Progenitor cell of endocrine pancreas (in vitro differentiated cells): Measurements from ENCODE around the gene CCDC116. TPM values are rescaled to one million over a fixed set of nuclear protein-coding genes. Genes with fewer than 3 reads are reported as not detected.

Source experiments
- DNase-seq: peaks from one replicate; pipeline ENCODE4 v3.0.0; 2021; ENCODE audit warnings: low spot score; ENCODE audit not compliant: unreplicated experiment
- H3K27ac Mint-ChIP-seq: 2 replicates; pipeline ENCODE4 v1.8.0; 2021; ENCODE audit warnings: mild to moderate bottlenecking, moderate library complexity, mixed read lengths
- H3K27me3 Mint-ChIP-seq: 2 replicates; pipeline ENCODE4 v1.8.0; 2021; ENCODE audit warnings: mixed read lengths
- H3K36me3 Mint-ChIP-seq: 2 replicates; pipeline ENCODE4 v1.8.0; 2022; ENCODE audit warnings: mixed read lengths; ENCODE audit not compliant: insufficient read depth
- H3K4me1 Mint-ChIP-seq: 2 replicates; pipeline ENCODE4 v1.8.0; 2021; ENCODE audit warnings: low read depth, mixed read lengths
- H3K4me3 Mint-ChIP-seq: 2 replicates; pipeline ENCODE4 v1.8.0; 2021; ENCODE audit warnings: low read depth, mild to moderate bottlenecking, moderate library complexity, mixed read lengths
- H3K9me3 Mint-ChIP-seq: 2 replicates; pipeline ENCODE4 v1.8.0; 2021; ENCODE audit warnings: low read depth, mixed read lengths
- total RNA-seq: library from RNA; stranded (reverse); gene quantifications from 2 replicates; pipeline ENCODE4 v1.2.1, GENCODE V29; 2021
- TF ChIP-seq, protein P1 (sequence below): fragments of 200-600 bp; sonication (generic); IDR thresholded peaks from one replicate; pipeline ENCODE4 v1.5.0; 2021; ENCODE audit warnings: antibody characterized with exemption, mild to moderate bottlenecking; ENCODE audit not compliant: unreplicated experiment

CCDC116 gene
- total RNA-seq, 1 donor from 2014 or later = 1.3 TPM

DNA sequence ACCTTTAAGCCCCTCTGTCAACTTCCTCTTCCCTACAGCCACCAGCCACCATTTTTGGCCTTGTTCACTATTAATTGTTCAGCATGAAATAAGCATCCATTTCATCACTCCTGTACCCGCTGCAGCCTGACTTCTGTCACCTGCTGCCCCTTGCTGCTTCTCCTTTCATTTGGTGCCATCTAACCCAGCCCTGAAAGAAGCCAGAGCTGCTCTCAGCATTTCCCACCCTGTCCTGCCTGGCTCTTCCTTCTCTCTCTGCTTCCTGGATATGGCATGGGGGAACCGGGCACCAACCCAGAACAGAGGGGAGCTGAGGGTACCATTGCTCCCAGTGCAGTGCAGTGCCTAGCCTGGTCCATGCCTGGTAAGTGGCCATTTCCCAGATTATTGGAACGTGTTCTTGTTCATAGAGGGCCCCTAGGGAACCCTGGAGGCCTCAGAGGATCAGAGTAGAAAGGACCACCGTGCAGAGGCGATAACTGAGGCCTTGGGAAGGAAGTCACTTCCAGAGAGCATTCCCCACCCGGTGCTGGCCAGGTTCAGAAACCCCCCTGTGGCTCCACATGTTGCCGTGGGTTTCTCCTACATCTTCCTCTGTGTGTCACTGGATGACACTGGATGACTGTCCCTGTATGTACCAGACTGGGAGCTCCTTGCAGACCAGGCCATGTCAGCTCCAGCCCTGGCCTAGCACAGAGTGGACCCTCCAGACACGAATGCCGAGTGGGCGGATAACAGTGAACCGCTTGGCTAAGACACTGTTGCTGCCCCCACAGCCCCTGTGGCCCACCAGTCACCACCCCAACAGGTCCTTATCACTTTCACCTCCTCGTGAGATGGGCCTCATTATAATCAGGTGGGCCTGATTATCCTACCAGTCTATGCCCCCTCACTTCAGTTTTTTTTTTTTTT is 7.4 kb upstream of the CCDC116 start:
- Mint-ChIP-seq H3K4me3 (no peak overlapping the region), H3K27me3 (no peaks in the 10 kb centered on the region), H3K4me1 (peaks cover 2% of the 10 kb centered on the region), H3K9me3 (no peaks in the 10 kb centered on the region), H3K27ac (peak overlapping the region; percentile 35), H3K36me3 (peaks cover 15% of the 10 kb centered on the region)
- TF ChIP-seq, protein P1, sequence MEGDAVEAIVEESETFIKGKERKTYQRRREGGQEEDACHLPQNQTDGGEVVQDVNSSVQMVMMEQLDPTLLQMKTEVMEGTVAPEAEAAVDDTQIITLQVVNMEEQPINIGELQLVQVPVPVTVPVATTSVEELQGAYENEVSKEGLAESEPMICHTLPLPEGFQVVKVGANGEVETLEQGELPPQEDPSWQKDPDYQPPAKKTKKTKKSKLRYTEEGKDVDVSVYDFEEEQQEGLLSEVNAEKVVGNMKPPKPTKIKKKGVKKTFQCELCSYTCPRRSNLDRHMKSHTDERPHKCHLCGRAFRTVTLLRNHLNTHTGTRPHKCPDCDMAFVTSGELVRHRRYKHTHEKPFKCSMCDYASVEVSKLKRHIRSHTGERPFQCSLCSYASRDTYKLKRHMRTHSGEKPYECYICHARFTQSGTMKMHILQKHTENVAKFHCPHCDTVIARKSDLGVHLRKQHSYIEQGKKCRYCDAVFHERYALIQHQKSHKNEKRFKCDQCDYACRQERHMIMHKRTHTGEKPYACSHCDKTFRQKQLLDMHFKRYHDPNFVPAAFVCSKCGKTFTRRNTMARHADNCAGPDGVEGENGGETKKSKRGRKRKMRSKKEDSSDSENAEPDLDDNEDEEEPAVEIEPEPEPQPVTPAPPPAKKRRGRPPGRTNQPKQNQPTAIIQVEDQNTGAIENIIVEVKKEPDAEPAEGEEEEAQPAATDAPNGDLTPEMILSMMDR = no peak
- DNase-seq = no peak

DNA sequence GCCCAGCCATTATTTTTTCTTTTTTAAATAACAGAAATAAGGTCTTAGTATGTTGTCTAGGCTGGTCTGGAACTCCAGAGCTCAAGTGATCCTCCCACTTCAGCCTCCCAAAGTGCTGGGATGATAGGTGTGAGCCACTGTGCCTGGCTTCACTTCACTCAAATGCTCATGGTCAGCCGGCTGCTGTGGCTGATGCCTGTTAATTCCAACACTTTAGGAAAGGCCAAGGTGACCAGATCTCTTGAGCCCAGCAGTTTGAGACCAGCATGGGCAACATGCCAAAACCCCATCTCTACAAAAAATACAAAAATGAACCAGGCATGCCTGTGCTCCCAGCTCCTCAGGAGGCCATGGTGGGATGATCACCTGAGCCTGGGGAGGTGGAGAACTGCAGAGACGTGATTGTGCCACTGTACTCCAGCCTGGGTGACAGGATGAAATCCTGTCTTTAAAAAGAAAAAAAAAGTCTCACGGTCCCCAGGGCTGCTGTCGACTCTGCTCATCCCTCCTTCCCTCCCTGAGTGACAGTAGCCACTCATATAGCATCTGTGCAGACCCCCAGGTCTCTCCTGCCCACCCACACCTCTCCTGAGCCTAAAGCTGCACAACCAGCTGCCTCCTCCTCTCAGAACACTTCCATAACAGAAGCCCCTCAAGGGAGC is 6.4 kb upstream of the CCDC116 start:
- Mint-ChIP-seq H3K27ac (peak overlapping the region; percentile 73), H3K27me3 (no peaks in the 10 kb centered on the region), H3K36me3 (peaks cover 14% of the 10 kb centered on the region), H3K4me1 (peaks cover 2% of the 10 kb centered on the region), H3K9me3 (no peaks in the 10 kb centered on the region), H3K4me3 (no peak overlapping the region)
- TF ChIP-seq, protein P1 = no peak
- no peak for DNase-seq

- no peaks in the 10 kb centered on the region for H3K9me3 Mint-ChIP-seq
- H3K27me3 Mint-ChIP-seq = no peaks in the 10 kb centered on the region
- H3K27ac Mint-ChIP-seq = peak overlapping the region; percentile 73
- H3K4me3 Mint-ChIP-seq = peak overlapping the region; percentile 53
- H3K36me3 Mint-ChIP-seq = peaks cover 14% of the 10 kb centered on the region
- DNase-seq = no peak
- peaks cover 2% of the 10 kb centered on the region for H3K4me1 Mint-ChIP-seq
- TF ChIP-seq, protein P1 = no peak
Measured at GRCh38 chr22:21626735-21627469, 5.7 kb upstream of the CCDC116 start.

- no peaks in the 10 kb centered on the region for H3K27me3 Mint-ChIP-seq
- H3K4me3 Mint-ChIP-seq = peak overlapping the region; percentile 87
- no peaks in the 10 kb centered on the region for H3K9me3 Mint-ChIP-seq
- TF ChIP-seq, protein P1 = no peak
- peak overlapping the region; percentile 94 for H3K27ac Mint-ChIP-seq
- H3K4me1 Mint-ChIP-seq = peaks cover 2% of the 10 kb centered on the region
- peaks cover 12% of the 10 kb centered on the region for H3K36me3 Mint-ChIP-seq
- DNase-seq = no peak
Measured at GRCh38 chr22:21628386-21629254, 3.9 kb upstream of the CCDC116 start.
